H1 (cell line): ENCODE data around the gene WWP2. TPM values are rescaled to one million over a fixed set of nuclear protein-coding genes. Genes with fewer than 3 reads are reported as not detected.

Experiments used
- EGR1 ChIP-seq: IDR thresholded peaks from 2 replicates; pipeline ENCODE4 v1.6.1; 2011; ENCODE audit warnings: low read depth, low read length, borderline replicate concordance
- HDAC6 ChIP-seq: IDR thresholded peaks from one replicate; pipeline ENCODE4 v1.7.1; 2012; ENCODE audit warnings: low read depth, mild to moderate bottlenecking, inconsistent platforms, low read length, moderate library complexity
- SIRT6 ChIP-seq: IDR thresholded peaks from one replicate; pipeline ENCODE4 v1.7.1; 2012; ENCODE audit warnings: low read length, inconsistent platforms
- SIX5 ChIP-seq: IDR thresholded peaks from 2 replicates; pipeline ENCODE4 v1.6.1; 2011; ENCODE audit warnings: mild to moderate bottlenecking, low read depth, low read length
- polyA plus RNA-seq, 7 experiments: library from polyadenylated mRNA; depleted of rRNA in 3 of 7; stranded (reverse) in 5 of 7; unstranded in 2 of 7; fragments of >200 nt in 5 of 7; fragments of 200-250 nt in 2 of 7; gene quantifications; 1 replicate in 5 of 7; 2 replicates in 1 of 7; 4 replicates in 1 of 7; pipeline versions ENCODE4 v1.2.1 to v1.2.3, GENCODE V29; 2011 to 2013; ENCODE audit warnings: missing spikeins in 2 of 7, mixed read lengths in 2 of 7
- total RNA-seq: library from RNA; stranded (reverse); fragmentation: NEBNext Ultra II Directional; extraction: Animal tissue kit (Norgen Biotek cat#: 25700); gene quantifications from 2 replicates; pipeline ENCODE4 v1.2.1, GENCODE V29; 2021
- TF ChIP-seq, protein P1 (sequence below): IDR thresholded peaks from 2 replicates; pipeline ENCODE4 v1.6.1; 2012; ENCODE audit warnings: inconsistent platforms

Gene WWP2
- total and polyA plus RNA-seq, 2 of the 8 experiments (the other 6 are each of a cell fraction or from before 2014, with no cell fraction given) = 14.1 to 42.2 TPM

- TF ChIP-seq SIX5 (no peak), SIRT6 (no peak), EGR1 (no peak), HDAC6 (no peak)
- TF ChIP-seq, protein P1, sequence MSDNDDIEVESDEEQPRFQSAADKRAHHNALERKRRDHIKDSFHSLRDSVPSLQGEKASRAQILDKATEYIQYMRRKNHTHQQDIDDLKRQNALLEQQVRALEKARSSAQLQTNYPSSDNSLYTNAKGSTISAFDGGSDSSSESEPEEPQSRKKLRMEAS = no peak
Observed at GRCh38 chr16:69829338-69829737, 67.2 kb downstream of the WWP2 start (continued).
